Cardiac fibroblast (primary cell): ENCODE results near the gene UBR3.

Experiments
- DNase-seq, 2 donors: peaks; one replicate each; pipeline versions ENCODE4 v3.0.0 to v3.0.0-alpha.2; 2010; ENCODE audit warnings: low read depth in 2 of 2
- H3K4me3 ChIP-seq, 2 donors: replicated peaks in 1 of 2; 1 replicate in 1 of 2; 2 replicates in 1 of 2; pipeline ENCODE4 v1.5.1; 2011; ENCODE audit warnings: low read depth in 2 of 2, low read length in 2 of 2, mild to moderate bottlenecking in 2 of 2, moderate library complexity in 1 of 2
- CTCF ChIP-seq: IDR thresholded peaks from one replicate; pipeline ENCODE4 v1.5.1; 2011; ENCODE audit warnings: low read depth, mild to moderate bottlenecking, low read length, inconsistent platforms

The UBR3 gene

GRCh38 chr2:170054997-170055396, 227.7 kb downstream of the UBR3 start:
- no peak for TF ChIP-seq CTCF
- no peak overlapping the region for H3K4me3 ChIP-seq
- no peak for DNase-seq

- no peak for TF ChIP-seq CTCF
- no peak for DNase-seq
- H3K4me3 ChIP-seq = no peak overlapping the region
Observed at GRCh38 chr2:170056900-170057299, 229.6 kb downstream of the UBR3 start.

- TF ChIP-seq CTCF = no peak
- H3K4me3 ChIP-seq = no peak overlapping the region
Observed at GRCh38 chr2:170063456-170064235, 236.4 kb downstream of the UBR3 start.

GRCh38 chr2:170070778-170071177, 243.5 kb downstream of the UBR3 start:
- no peak for TF ChIP-seq CTCF
- H3K4me3 ChIP-seq = no peak overlapping the region
- no peak for DNase-seq

More at GRCh38 chr2:170063456-170064235, 236.4 kb downstream of the UBR3 start:
- no peak for DNase-seq

- peak; percentile 81 to 94 for DNase-seq
- H3K4me3 ChIP-seq = no peak overlapping the region
- no peak for TF ChIP-seq CTCF
Observed at GRCh38 chr2:170073288-170073687, 246.0 kb downstream of the UBR3 start.

- TF ChIP-seq CTCF = no peak
- DNase-seq = no peak
- H3K4me3 ChIP-seq = no peak overlapping the region
Observed at GRCh38 chr2:170076189-170076588, 248.9 kb downstream of the UBR3 start.
